ENCODE results near the gene MYL6. TPM values are rescaled to one million over a fixed set of nuclear protein-coding genes. Genes with fewer than 3 reads are reported as not detected.

The MYL6 gene
- total and polyA plus RNA-seq, 9 of the 15 experiments (the other 6 are each of a cell fraction or from before 2014, with no cell fraction given), result 557 to 1,664 (median 958) TPM

- no peak for TF ChIP-seq NR0B1 (IDR thresholded peaks at IDR 0.05; ENCODE audit: partially characterized antibody)
- no peak for TF ChIP-seq THAP7 (CRISPR knock-in tag; IDR thresholded peaks at IDR 0.05)
- TF ChIP-seq HNRNPK (IDR thresholded peaks at IDR 0.05; ENCODE audit: low read depth, low read length, poor library complexity, severe bottlenecking), result no peak
- TF ChIP-seq FIP1L1 (IDR thresholded peaks at IDR 0.05; ENCODE audit: low read depth, low read length, poor library complexity, severe bottlenecking), result peak; percentile 91
- no peak for TF ChIP-seq ADNP (tag; IDR thresholded peaks at IDR 0.05)
- no peak for TF ChIP-seq TRIM24 (IDR thresholded peaks at IDR 0.05)
- no peak for TF ChIP-seq MED1 (CRISPR knock-in tag; IDR thresholded peaks at IDR 0.05; ENCODE audit: borderline replicate concordance)
- no peak for TF ChIP-seq ZNF184 (CRISPR knock-in tag; IDR thresholded peaks at IDR 0.05)
- TF ChIP-seq TCF7 (IDR thresholded peaks at IDR 0.05; ENCODE audit: borderline replicate concordance), result no peak; the same call in 1 of the 2 replicates
- TF ChIP-seq STAG1 (CRISPR knock-in tag; IDR thresholded peaks at IDR 0.05; ENCODE audit: borderline replicate concordance), result no peak
- no peak for TF ChIP-seq ZKSCAN1 (IDR thresholded peaks at IDR 0.05; ENCODE audit: low read depth, low read length)
- no peak for TF ChIP-seq CBX8 (IDR thresholded peaks at IDR 0.05; ENCODE audit: borderline replicate concordance, extremely low read depth, low read depth, low read length, poor library complexity, severe bottlenecking)
- no peak for TF ChIP-seq ZFP36 (IDR thresholded peaks at IDR 0.05; ENCODE audit: low read depth, low read length, partially characterized antibody)
- TF ChIP-seq CUX1 (CRISPR knock-in tag; IDR thresholded peaks at IDR 0.05), result no peak
- TF ChIP-seq E2F6 (IDR thresholded peaks at IDR 0.05; ENCODE audit: borderline replicate concordance in 1 of 2, extremely low read depth in 1 of 2, insufficient read depth in 1 of 2, insufficient read length in 1 of 2, low read depth in 1 of 2, low read length in 1 of 2, poor library complexity in 1 of 2, severe bottlenecking in 1 of 2), result peak in 1 of 2 experiments; percentile 30
- TF ChIP-seq ZNF717 (CRISPR knock-in tag; IDR thresholded peaks at IDR 0.05), result no peak
- no peak; the same call in 1 of the 2 replicates for TF ChIP-seq L3MBTL2 (IDR thresholded peaks at IDR 0.05)
- peak; percentile 86; the same call in 1 of the 2 replicates for TF ChIP-seq CBX1 (IDR thresholded peaks at IDR 0.05; ENCODE audit: low read depth)
- no peak for TF ChIP-seq CHCHD3 (CRISPR knock-in tag; IDR thresholded peaks at IDR 0.05)
These were observed 28.8 kb upstream of the MYL6 start (continued) for GRCh38 chr12:56129206-56129941.

Measured in K562 (cell line).